C4-2B (cell line): ENCODE results near the gene GALNTL6.

Source experiments
- CTCF ChIP-seq: fragments of 450-650 bp; conservative IDR thresholded peaks from 2 replicates; pipeline ENCODE4 v1.5.1; 2017; ENCODE audit warnings: mild to moderate bottlenecking
- ZFX ChIP-seq: fragments of 450-650 bp; IDR thresholded peaks from 2 replicates; pipeline ENCODE4 v1.6.1; 2017

- no peak for TF ChIP-seq CTCF
- no peak for TF ChIP-seq ZFX
Observed at GRCh38 chr4:171812333-171812664, 905 bp upstream of the GALNTL6 start.
